Omental fat pad (tissue), 4 donors: Measurements from ENCODE around the gene ANKFN1. TPM values are rescaled to one million over a fixed set of nuclear protein-coding genes. Genes with fewer than 3 reads are reported as not detected.

Experiments used
- ATAC-seq: fragments of 150-250 bp; one replicate; pipeline ENCODE4 v1.9.1; 2016; ENCODE audit warnings: mild to moderate bottlenecking, moderate library complexity; ENCODE audit not compliant: low FRiP score
- DNase-seq: peaks from one replicate; pipeline ENCODE4 v3.0.0-alpha.2; 2019; ENCODE audit warnings: low spot score
- total RNA-seq, 4 donors: library from RNA; depleted of rRNA; stranded (reverse); fragments of >200 nt; gene quantifications; one replicate each; pipeline ENCODE4 v1.1.0, GENCODE V29; 2016
- TF ChIP-seq, protein P1 (sequence below), 3 donors: fragments of 450-650 bp; IDR thresholded peaks; one replicate each; pipeline ENCODE4 v1.5.1; 2016 to 2017; ENCODE audit warnings: antibody characterized with exemption in 3 of 3, mild to moderate bottlenecking in 3 of 3, moderate library complexity in 2 of 3

The ANKFN1 gene
- total RNA-seq, 4 donors from 2014 or later: 1.7 to 3.0 (median 2.2) TPM

DNA sequence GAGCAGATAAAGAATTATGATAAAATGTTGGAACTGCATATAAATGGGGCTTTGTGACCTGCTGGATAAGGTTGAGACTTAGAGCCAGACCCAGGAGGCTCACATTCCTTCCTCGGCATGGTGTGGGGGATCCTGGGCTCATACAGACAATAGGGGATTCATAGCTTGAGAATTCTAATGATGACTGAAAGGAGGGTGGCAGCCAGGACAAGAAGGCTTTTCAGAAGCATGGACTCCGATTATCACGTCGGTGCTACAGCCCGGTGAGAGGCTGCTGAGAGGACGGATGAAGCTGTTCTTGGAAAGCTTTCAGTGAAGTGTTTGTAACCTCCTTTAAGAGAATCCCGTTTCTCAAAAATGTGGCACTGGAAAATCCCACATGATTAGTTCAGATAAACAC lies 167.2 kb downstream of the ANKFN1 start:
- TF ChIP-seq, protein P1, sequence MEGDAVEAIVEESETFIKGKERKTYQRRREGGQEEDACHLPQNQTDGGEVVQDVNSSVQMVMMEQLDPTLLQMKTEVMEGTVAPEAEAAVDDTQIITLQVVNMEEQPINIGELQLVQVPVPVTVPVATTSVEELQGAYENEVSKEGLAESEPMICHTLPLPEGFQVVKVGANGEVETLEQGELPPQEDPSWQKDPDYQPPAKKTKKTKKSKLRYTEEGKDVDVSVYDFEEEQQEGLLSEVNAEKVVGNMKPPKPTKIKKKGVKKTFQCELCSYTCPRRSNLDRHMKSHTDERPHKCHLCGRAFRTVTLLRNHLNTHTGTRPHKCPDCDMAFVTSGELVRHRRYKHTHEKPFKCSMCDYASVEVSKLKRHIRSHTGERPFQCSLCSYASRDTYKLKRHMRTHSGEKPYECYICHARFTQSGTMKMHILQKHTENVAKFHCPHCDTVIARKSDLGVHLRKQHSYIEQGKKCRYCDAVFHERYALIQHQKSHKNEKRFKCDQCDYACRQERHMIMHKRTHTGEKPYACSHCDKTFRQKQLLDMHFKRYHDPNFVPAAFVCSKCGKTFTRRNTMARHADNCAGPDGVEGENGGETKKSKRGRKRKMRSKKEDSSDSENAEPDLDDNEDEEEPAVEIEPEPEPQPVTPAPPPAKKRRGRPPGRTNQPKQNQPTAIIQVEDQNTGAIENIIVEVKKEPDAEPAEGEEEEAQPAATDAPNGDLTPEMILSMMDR (IDR thresholded peaks at IDR 0.05): no peak
- ATAC-seq (no peak), DNase-seq (no peak)

DNA sequence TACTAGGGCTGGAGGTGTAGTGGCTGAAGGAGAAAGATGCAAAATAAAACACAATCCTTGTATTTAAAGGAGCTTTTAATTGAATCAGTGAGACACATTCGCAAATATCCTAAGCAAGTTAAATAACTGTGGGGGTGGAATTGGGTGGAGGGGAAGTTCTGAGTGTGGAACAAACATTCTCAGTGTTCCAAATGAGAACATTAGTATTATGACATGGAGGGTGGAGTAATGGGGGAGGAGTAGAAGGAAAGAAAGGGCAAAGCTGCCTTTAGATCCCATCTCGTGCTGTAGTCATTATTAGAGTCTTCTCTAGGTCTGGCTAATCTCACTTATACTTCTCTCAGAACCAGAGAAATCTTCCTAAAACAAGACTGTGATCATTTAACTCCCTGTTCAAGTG lies 169.7 kb downstream of the ANKFN1 start:
- ATAC-seq: no peak
- TF ChIP-seq, protein P1 (IDR thresholded peaks at IDR 0.05): no peak
- no peak for DNase-seq

DNA sequence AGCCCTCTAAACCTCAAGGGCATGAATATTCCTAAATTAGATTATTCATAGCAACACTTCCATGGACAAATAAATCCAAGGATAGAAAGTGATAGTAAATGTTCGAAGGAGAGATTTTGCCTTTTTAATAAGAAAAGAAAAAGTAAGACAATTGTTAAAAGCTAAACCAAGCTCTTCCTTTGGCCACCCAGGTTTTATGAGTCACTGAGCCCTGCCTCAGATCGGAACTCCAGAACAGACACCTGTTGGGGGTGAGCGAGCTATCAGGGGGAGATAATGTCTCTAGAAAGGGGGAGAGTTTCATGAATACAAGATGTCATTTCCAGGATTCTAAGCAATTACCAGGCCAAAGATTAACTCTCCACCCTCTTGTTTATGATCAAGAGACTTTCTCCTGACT lies 171.4 kb downstream of the ANKFN1 start:
- TF ChIP-seq, protein P1 (IDR thresholded peaks at IDR 0.05): no peak
- DNase-seq (no peak), ATAC-seq (no peak)

DNA sequence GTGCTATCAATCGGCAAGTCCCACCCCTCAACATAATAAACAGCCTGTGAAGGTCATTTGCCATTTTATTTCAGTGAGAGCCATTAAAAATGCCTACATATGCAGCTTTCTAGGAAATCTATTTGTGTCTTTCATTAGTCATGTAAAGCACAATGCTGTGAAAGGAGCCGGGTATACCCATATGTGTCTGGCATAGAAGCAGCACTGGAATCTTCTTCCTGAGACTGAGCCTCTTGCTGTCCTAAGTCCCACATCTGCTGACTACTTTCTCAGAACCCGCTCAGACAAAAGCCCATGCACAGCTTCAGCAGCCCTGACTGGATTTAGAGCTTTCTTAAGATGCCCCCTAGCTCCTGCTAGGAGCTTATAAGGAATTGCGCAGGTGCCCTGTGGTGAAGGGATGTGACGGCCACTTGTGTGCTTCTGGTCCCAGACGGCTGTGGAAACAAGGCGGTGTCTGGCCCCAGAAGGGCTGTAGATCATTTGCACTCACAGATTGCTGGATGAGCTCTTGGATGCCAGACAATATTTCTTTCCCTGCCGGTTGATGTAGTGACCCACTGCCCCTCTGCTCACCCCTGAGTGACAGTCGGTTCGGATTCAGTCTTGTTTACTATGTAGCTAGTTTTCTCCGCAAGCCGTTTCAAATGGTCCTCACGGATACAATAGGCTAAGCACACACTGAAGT lies 172.2 kb downstream of the ANKFN1 start:
- no peak for DNase-seq
- TF ChIP-seq, protein P1 (IDR thresholded peaks at IDR 0.05): no peak
- no peak for ATAC-seq

DNA sequence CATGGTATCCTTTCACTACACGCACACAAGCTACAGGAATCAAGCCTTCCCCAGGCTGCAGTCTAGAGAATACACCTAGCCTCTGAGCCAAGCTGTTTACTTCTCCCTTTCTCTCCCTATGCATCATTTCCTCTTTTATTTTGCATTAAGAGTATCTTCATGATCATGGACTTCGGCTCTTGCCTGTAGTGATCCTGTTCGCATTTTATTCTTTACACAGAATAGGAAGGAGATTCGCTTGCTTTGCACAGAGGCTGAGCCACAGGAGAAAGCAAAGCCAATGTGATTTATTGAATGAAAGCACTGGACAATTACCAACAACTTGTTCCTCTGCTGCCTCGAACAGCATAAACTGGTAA lies 172.7 kb downstream of the ANKFN1 start:
- ATAC-seq: no peak
- TF ChIP-seq, protein P1 (IDR thresholded peaks at IDR 0.05): no peak
- DNase-seq: no peak

DNA sequence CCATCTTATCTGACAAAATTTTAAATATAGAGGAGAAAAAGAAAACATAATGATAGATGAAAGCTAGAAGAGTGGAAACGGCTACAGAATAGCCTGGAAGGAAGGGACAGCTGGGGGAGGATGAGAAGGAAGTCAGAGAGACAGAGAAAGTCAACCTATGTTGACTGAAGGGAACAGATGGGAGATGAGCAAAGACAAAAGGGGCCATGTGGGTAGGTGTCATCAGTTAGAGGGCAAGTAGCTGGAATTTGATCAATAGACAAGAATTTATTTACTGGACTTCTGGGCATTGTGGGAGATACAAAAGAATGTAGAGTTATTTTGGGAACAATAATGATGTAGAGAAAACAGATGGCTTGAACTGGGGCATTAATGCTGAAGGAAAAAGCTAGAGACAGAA lies 194.4 kb downstream of the ANKFN1 start:
- DNase-seq: no peak
- TF ChIP-seq, protein P1 (IDR thresholded peaks at IDR 0.05): no peak
- no peak for ATAC-seq

DNA sequence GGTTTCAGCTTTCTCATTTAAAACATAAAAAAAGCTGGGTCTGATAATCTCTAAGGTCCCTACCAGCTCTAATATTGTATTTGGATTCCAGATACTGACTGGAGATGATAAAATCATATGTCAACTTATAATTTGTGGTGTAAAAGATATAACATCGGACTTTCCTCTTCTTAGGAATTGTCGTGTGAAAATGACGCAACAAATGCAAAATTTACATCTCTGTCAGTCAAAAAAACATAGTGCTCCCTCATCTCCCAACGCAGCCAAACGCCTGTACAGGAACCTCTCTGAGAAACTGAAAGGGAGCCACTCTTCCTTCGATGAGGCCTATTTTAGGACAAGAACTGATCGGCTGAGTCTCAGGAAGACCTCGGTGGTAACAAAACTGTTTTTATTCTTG lies 197.3 kb downstream of the ANKFN1 start:
- TF ChIP-seq, protein P1 (IDR thresholded peaks at IDR 0.05): no peak
- no peak for ATAC-seq

More for the DNA sequence above, 197.3 kb downstream of the ANKFN1 start:
- DNase-seq: no peak
